ENCODE results near the gene SP2.

The SP2 gene

DNA sequence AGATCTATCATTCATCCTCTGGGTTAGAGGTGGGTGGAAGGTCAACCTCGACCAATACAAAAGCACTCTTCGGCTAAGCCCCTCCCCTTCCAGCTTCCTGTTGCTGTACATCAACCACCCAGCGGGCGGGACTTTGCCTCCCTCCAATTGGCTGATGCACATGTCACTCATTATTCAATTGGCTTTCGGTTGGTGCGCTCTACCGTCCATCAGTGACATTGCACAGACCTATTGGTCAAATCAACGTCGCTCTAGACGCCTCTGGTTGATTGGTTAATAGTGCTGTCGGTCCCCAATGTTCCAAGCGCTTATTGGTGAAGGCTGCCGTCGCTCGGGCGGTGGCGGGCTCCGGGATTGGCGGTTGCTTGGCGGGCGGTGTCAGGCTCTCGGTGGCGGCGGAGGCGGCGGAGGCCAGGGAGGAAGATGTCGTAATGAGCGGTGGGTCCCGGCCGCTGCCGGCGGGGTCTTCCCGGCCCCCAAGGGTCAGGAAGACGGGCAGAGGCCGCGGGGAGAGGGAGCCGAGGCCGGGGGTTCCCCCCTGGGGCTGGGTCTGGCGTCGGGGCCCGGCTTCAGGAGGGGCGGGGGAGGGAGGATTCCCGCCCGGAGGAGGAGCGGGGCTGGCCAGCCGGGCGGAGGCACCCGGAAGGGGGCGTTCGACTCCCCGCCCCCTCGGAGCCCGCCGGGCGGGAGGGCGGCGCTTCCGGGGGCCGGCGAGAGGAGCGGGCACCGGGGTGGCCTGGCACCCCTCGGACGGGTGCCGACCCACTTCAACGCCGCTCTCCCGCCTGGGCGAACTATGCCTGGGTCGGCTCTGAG is at the start of gene SP2:
SP2 (plus strand) TSS at position 381 of the 816 bp plus-strand sequence; CDS start at position 432, 51 bp downstream.
- DNase-seq: peak; percentile 99

DNA sequence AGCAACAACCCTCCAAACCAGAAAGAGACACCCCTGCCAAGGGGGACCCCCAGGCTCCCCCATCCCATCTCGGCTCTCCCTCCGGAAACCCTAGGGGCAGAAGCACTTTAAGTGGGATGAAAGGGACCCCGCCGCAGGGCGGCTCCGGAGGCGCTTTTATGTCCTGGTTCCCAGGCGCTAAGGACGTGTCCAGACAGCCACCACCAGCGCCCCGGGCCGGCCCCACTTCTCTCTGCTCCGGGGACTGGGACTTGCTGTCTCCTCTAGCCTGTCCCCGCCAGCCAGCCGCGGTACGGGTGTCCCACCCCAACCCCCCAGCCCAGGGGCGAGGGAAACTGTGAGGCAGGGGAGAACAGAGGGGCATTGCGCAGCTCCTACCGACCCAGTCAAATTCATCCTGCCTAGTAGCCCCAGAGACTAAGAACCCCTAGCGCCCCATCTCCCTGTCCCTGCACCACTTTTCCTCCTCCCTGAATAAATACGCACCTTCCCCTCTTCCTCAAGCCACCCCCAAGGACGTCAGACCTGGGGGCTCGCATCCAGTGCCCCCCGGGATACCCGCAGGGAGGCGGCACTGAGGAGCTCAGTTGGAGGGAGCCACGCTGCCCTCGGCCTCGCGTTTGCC is 49.2 kb upstream of the SP2 start:
- DNase-seq: no peak

DNA sequence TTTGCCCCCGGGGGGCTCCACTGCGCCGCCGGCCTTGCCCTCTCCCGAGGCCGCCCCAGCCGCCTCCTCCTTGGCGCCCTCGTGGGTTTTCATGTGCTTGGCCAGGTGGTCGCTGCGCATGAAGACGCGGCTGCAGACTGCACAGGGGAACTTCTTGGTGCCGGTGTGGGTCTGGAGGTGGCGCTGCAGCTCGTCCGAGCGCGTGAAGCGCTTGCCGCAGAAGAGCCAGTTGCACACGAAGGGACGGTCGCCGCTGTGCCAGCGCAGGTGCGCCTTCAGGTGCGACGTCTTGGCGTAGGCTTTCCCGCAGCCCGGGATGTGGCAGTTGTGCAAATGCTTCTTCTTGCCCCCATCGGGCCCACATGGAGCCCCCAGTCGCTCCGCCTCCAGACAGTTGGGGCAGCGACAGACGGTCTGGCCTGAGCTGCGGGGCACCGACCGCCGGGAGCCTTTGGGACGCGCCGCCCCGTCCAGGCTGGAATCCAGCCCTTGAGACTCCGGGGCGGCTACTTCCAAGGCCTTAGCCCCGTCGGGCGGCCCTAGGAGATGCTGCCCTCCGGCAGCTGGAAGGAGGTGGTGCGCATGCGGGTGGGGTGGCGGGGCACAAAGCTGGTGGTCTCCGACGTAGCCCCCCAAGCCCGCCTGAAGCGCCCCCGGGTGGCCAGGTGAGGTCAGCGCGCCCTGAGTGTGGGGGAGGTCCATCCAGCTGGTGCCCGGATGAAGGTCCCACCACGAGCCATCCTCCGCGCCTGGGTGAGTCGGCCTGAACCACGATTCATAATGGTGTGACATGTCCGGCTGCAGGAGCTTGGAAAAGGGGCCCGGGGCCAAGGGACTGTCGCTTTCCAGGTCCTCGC is 48.5 kb upstream of the SP2 start:
- DNase-seq: no peak

DNA sequence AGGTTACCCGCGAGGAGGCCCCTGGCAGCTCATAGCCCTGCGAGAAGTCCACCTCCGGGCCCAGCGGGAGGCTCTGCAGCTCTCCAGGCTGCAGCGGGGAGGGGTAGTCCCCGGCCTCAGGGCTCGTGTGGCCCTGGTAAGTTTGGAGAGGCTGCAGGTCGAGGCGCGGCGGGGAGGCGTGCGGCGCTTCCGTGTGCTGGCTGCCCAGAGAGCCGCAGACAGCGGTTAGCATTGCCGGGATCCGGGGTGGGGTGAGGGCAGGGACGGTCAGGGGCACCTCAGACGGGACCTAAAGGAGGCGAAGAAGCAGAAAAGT is 47.9 kb upstream of the SP2 start:
- no peak for DNase-seq

DNA sequence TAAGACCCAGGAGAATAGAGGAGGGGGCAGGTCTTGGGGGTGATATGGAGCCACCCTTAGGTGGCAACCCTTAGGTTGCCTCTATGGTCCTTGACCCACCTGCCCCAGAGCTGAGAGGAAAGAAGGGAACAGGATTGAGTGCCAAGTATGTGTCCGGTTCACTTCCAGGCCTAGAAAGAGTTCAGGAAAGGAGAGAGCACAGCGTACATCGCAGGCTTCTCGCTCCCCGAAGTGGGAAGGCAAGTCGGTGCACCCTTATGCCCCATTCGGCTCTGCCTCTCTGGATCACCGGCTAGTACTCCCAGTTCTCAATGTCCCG is 45.7 kb upstream of the SP2 start:
- no peak for DNase-seq

DNA sequence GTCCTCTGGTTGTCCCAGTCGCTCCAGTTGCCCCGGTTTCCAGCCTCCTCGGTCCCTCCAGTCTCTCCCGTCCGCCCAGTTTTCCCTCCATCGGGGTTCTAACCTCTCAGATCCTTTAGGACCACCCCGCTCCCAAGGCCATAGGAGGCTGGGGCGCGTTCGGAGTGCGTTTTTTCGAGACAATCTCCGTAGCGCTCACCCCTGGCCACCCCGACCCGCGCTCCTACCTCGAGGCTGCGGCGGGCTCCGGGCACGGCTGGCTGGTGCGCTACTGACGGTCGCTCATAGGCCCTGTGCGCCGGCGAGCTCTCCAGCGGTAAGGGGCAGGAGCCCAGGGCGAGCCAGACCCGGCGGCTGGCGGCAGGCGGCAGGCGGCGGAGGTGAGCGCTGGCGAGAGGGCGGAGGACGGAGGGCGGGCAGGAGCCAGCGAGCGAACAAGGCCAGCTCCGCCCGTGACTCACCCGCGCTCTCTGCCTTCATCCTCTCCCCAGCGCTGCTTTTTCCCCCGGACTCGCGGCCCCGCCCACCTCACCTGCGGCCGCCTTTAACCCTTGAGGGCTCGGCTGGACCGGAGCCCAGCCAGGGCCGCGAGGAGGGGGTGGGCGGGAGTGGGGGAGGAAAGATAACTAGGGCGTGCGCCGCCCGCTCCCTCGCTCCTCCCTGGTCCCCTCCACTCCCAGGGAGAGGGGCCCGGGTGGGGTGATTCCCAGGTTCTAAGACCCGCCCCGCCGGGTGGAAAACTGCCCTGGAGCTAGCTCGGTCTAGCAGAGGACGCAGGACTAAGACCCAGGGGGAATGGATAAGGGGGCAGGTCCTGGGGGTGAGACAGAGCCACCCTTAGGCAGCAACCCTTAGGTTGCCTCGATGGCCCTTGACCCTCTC is 45.1 kb upstream of the SP2 start, which contains the start of gene SP6:
SP6 (minus strand) TSS at position 472 of the 882 bp plus-strand sequence. CDS start 2,734 bp downstream, outside the sequence.
- DNase-seq: peak; percentile 37

DNA sequence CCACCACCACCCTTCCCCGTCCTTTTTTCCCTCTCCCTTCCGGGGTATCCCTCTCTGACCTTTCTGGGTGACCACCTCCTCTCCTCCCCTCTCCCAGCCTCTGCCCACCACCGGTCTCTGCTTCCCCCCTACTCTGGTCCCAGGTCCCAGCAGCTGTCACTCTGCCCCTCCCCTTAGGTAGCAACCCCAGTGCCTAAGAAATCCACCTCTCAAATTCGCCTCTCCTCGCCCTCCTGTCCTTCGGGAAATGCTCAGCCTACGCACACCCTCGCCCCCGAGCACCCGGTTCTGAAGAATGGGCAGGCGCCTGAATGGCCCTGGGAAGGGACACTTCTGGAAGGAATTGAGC is 44.3 kb upstream of the SP2 start:
- no peak for DNase-seq

DNA sequence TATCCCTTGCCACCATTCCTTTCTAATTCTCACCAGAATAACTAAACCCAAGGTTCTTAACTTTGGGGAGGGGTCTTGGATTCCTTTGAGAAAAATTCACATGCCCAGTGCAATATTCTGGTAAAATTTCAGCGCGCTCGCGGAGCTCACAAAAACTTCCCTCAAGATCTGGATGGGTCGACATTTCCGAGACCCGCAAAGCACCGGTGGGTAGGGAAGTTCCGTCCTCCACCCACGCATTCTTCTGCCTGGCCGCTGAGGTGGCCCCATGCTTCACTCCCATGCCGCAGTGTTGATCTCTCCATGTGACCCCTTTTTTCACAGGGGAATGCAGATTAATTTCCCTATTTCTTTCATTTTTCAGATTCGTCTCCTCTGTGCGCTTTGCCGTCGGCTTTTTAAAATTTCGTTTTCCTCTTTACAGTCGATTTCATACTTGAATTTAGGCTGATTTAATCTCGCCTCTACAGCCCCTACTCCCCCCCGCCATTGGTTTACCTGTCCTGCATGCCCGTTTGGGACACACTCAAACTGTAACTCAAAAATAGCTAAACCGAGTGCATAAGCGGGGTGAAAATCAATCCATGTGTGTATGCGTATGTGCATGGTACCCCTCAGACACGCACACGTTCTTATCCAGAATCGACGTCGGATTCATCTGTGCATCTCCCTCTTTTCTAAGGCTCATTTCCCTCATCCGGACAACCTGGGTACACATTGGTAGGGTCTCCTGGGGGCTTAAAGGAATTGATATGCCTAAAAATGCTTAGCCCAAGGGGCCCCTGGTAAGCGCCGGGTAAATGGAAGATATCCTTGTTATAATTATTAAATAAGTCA is 43.7 kb upstream of the SP2 start:
- no peak for DNase-seq

DNA sequence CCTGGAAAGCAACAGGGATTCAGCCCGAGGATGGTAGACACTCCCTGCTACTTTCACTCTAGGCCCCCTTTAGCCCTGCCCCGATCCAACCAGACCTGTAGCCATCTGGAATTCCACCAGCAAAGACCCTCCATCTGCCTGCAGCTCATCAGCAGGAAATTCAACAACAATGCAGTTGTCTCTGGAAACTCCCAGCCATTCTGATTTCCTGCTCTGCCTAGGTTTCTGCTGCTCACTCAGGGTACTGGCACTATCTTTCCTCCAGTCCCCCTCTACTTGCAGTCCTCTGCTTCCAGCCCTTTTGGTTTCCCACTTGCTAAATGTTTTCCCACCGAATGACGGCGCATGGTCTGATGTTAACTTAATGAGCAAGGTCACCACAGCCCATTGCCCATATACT is 42.4 kb upstream of the SP2 start:
- DNase-seq: no peak

DNA sequence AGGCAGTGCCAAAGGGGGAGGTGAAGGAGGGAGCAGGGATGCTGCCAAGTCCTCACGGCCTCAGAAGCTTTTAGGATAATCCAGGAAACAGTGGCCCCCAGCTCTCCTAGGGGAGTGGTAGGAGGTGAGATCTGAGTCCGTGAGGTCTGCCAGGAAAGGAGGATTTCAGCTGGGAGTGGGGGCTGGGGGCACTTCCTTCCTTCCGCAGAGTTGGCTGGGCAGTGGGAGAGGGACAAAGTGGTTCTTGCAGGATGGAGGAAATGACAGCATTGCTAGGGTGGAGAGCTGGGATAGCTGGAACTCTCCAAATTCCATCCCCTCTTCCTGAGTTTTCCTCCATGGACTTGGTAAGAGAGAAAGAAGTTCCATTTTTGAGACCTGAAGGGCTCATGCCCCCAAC is 40.3 kb upstream of the SP2 start:
- DNase-seq: no peak

DNA sequence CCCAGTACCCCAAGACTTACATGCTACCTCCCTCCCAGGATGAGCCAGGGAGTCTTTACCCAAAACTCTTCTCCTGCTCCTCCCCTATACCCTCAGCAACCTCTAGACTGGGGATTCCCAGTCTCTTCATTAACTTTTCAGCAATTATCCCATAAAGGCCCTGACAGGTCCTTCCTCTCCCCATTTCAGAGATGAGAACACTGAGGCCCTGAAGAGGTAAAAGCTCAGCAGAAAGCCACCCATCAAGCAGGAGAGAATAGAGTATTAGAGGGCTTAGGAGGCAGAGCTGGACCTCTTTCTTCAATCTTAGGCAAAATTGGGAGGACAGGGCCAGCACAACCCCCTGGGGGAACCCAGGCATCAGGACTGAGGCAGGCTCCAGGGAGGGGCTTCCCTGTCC is 39.2 kb upstream of the SP2 start:
- DNase-seq: no peak

DNA sequence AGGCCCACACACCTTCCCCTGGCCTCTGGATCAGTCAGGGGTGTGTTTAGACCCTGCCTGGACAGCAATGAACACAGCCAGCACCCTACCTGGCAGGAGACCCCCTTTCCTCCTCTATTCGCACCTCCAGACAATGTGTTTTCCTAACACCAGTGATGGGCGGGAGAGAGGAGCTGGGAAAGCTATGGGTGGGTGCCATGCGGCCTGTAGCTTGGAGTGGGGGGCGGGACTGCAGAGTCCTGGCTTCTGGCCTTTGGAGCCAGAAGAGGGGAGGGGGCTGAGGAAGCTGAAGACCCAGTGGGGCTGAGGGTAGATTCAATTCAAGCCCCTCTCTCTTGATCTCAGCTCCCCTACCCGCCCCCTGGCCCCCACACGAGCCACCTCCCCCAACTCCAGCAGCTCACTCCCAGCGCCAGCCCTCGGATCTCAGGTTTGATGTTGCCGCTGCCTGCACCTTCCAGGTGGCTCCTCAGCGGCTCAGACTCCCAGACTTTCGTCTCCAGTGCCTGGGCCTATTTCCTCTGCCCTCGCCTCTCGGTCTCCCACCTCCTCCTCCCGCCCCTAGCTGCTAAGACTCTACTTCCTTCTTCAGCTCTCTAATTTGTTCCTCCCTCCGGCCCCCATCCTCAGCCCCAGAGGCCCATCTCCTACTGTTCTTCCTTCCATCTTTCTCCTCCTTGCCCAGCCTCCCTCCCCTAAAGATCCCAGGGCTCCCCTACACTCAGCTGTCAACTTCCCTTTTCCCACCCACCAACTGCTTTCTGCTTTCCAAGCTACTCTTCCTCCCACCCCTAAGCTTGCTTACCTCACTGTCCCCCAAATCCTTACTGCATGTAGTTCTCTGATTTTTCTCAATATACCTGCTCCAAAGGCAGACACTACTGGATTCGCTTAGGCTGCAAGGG is 38.2 kb upstream of the SP2 start:
- DNase-seq: no peak

DNA sequence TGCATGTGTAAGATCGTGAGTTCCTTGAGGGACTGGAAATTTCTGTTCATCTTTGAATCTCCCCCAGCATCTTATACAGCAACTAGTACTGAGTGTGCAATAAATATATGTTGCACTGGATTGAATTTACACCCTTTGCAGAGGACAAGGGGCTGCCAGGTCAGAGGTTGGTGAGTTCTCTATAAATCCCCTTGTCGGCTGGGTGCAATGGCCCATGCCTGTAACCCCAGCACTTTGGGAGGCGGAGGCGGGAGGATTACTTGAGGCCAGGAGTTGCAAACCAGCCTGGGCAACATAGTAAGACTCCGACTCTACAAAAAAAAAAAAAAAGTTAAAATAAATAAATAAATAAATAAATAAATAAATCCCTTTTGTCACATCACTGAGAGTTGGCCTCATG is 35.6 kb upstream of the SP2 start:
- DNase-seq: no peak

DNA sequence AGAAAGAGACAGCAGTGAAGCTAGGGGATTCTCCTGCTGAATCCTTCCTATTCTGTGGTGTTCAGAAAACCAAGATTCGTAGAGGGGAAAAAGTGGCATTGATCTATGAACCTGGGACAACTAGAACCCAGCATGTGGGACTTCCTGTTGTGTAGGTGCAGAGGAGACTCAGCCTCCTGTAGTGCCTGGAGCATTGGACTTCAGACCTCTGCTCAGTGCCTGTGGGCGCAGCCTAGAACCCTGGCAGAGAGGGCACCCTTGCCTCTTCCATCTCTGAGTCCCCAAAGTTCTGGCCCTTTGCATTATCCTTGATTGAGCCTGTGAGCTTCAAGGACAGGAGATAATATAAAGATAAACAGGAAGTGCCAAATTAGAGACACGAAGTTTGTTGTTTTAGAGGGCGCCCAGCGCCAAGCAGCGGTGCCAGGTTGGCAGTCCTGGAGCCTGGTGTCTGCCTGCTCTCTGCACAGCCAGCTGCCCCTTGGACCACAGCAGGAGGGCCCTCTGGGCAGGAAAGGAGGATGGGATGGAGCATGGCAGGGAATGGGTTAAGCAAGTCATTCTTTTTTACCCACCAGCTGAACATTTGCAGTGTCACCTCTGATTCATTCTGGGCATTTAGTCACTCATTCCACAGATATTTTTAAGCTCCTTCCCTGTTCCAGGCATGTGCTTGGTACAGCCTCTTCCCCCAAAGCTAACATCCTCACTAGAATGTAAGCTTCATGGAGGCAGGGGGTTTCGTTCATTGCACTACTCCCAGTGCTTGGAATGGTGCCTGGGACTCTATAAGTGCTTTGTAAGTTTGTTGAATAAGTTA is 33.2 kb upstream of the SP2 start:
- no peak for DNase-seq

DNA sequence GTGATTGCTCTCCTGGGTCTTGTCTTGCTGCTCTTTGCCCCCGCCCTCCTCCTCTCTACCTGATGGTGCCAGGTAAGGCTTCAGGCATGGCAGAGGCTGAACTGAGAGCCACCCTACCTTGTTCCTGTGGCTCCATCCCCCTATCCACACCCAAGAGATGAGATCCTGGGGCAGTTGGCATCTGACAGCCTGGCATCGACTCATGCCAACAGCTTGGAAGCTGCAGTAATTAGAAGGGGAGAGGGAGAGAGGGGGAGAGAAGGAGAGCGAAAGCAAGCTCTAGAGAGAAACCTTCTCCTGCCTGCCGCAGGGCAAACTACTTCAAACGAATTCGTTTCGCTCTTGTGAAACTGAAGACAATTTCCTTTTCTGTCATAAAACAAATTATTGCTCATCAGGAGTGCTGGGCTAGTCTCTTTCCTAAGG is 31.2 kb upstream of the SP2 start:
- no peak for DNase-seq

DNA sequence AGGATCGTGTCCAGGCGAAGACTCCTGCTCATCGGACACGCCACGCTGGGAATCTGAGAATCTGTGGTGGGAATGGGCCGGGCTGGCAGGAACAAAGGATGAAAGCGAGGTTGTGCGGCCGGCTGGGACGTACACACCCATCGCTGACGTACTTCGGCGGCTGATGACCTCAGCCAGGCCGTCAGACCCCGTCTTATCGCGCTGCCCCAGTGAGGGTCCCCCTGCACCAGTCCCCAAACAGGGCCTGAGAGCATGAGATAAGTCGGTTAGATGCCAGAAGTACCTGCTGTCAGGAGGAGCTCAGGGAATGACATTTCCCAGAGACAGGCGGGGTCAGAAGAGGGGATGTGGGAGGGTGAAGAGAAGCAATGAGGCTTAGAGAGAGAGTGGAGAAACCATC is 29.1 kb upstream of the SP2 start:
- DNase-seq: no peak

DNA sequence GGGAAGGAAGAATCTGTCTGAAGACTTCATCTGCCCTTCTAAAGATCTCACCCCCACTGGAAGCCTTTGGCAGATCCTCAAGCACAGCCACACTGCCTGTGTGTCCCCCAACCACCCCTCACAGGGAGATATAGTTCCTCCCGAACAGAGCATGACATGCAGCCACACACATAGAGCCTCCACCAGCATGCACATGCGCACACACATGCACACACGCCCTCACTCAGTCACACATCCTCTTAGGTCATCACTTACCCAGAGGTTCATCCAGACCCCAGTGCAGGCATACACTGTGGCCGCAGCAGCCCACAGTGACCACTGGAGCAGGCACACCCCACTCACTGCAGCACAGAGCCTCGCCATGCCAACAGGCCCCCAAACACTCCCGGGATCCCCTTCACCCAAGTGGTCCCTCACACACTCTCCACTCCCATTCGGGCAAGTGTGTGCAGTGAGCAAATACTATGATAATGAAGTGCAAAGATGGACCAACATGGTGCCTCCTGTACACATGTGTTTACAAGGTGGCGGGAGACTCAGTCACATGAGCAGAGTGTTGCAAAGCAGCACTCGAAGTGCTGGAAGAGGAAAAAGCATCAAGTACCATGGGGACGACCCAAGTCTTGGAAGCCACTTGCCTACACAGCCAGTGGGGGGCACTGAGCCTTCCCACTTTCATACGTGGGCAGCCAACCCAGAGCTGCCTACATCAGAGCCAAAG is 28.1 kb upstream of the SP2 start:
- no peak for DNase-seq

DNA sequence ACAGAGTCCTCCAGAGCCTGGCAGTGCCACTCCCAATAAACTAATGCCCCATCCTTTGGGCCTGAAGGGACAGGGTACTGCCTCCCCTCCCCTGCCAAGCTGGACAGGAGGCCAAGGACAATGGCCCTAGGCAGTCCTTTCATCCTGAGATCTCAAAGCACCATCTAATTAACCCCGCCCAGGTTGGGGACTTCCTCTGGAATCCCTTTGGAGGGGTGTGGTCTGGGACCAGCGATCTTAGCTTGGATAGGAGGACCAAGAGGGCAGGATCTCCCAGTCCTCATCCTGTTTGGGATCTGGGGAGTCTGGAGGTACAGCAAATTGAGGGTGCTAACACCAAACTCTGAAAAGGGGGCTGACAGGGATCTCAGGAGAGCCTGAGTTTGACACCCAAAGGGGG is 26.9 kb upstream of the SP2 start:
- no peak for DNase-seq

DNA sequence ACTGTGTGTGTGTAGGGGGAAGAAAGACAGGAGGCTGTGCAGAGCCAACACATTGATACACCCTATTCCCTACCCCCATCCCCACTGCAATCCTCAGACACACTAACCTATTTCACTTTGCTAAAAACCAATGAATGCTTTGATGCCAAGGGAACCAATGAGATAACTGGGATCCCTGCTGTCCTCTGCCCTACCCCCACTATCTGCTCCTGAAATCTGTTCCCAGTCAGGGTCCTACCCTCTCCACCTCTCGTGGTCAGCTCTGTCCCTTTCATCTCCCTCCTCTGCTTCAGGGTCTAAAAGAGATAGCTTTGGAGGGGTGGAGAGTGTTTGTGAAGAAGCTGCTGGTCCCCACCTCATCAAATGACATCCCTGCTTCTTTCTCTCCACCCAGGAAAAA is 26.0 kb upstream of the SP2 start:
- no peak for DNase-seq

All from NCI-H1092 (cell line).